PC-3 (cell line): ENCODE data around the gene C9orf43.

Source experiments
- CTCF ChIP-seq: fragments of 300-600 bp; sonication (generic); conservative IDR thresholded peaks from 2 replicates; pipeline ENCODE4 v1.5.1; 2017; ENCODE audit warnings: antibody characterized with exemption, low read depth, mild to moderate bottlenecking, low read length
- EZH2 ChIP-seq: fragments of 300-600 bp; sonication (generic); IDR thresholded peaks from one replicate; pipeline ENCODE4 v1.6.1; 2017; ENCODE audit warnings: antibody characterized with exemption, mild to moderate bottlenecking, low read length; ENCODE audit not compliant: unreplicated experiment

GRCh38 chr9:113471143-113471542 lies 60.6 kb downstream of the C9orf43 start:
- TF ChIP-seq CTCF (no peak), EZH2 (no peak)
